GM21529 (cell line): ENCODE results near the gene HABP2.

Experiments
- ATAC-seq: cut with Tn5 transposase; IDR thresholded peaks from one replicate; pipeline ENCODE4 v1.9.1; 2021; ENCODE audit not compliant: unreplicated experiment

HABP2 gene

GRCh38 chr10:113555751-113556150 lies 2.9 kb downstream of the HABP2 start:
- ATAC-seq, result no peak

DNA sequence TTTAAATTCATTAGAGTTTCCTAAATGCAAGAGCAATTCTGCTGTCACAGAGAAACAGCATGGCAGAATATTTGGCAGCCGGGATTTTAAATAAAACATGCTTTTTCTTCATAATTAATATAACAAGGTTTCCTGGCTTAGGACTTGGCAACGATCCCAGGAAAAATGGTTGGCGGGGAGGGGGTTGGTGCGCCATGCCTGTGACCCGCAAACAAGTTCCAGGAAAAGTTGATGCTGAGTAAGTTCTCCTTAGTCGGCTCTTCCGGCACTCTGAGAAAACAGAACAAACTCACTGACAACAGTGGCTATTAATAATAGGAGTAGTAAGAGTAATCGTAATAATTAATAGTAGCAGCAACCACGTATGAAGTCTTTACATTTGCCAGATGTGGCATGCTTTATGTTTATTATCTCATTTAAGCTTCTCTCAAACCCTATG lies 4.6 kb downstream of the HABP2 start:
- ATAC-seq, result no peak

DNA sequence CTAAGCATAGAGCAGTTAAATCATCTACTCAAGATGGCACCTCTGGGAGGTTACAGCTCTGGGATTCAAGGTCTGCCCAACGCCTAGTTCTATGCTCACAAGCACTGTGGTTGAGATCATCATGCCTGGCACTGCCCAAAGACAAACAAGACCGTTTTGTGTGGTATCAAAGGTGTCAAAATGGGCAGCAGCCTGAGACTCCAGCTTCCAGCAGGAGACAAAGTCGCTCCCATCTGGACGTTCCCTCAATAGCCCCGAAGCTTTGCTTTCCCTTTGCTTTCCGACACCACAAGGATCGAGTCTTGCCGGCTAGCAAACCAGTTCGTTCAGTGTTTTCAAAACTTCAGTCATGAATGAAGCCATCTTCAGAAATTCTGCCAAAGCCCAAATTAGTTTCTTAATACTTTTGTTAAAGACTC lies 5.1 kb downstream of the HABP2 start:
- ATAC-seq, result no peak

- no peak for ATAC-seq
Measured at GRCh38 chr10:113560071-113560470, 7.2 kb downstream of the HABP2 start.

GRCh38 chr10:113561214-113561613 lies 8.4 kb downstream of the HABP2 start:
- ATAC-seq, result no peak

DNA sequence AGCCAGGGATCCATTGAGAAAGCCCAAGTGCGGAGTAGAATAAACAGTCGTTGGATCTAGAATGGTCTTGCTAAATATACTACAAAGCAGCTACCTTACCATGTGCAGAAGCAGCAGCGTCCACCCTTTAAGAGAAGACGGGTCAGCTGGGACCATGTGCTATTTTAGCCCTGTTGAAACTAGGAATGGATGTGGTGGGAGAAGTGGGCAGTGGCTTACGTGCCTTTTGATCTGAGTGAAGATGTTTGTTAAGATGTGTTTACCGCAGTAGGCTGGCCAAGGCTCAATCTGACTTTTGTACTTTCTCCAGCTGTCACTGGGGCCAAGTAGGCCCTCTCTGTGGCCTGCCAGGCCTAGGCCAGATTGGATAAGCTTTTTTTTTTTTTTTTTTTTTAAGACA lies 9.2 kb downstream of the HABP2 start:
- ATAC-seq, result no peak

- ATAC-seq, result no peak
Measured at GRCh38 chr10:113562704-113563103, 9.9 kb downstream of the HABP2 start.

DNA sequence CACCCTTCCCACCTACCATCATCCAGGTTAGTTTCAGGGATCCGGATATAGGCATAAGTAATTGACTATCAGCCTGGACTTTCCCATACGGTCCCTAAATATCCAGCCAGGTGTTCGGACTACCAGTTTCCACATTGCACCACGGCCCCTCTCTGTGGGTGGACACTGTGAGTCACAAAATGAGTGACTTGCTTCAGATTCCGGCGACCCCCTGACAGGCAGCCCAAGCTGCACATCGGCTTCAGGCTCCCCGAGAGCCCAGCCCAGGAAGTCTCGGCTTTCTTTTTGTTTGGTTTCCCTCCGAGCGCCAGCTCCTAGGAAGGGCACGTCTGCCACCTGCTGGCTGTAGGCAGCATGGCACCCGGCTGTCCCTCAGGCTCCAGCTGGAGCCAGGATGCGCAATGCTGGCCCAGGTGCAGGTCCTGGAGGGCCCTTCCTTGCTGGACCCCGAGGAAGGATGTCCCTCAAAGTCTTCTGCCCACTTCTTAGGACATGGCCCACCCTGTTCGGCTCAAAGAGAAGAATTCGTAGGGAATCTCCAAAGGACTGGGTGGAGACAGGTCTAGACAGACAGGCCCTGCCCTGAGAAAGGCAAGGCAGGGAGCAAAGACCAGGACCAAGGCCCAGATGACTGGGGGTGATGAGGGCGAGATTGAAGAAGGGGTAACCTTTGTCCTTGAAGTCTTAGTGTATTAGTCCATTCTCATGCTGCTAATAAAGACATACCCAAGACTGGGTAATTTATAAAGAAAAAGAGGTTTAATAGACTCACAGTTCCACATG lies 10.6 kb downstream of the HABP2 start:
- ATAC-seq, result peak; percentile 97

- ATAC-seq, result no peak
Measured at GRCh38 chr10:113565364-113565763, 12.5 kb downstream of the HABP2 start.

DNA sequence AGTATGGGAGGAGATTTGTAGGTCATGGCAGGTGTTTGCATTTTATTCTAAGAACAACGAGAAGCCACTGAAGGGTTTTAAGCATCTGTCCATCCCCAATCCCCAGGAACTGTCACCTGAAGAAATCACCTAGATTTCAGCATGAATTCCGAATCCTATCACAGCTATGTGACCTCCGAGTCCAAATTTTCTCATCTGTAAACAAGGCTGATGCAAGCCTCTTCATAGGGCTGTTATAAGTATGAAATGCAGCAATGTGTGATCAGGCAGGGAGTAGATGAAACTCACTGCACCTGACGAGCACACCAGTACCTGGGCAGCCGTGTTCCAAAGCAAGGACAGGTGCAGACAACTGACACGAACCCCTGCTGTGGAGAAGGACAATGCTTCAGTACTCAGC lies 14.0 kb downstream of the HABP2 start:
- ATAC-seq, result no peak

- ATAC-seq, result no peak
Measured at GRCh38 chr10:113569576-113569975, 16.7 kb downstream of the HABP2 start.

DNA sequence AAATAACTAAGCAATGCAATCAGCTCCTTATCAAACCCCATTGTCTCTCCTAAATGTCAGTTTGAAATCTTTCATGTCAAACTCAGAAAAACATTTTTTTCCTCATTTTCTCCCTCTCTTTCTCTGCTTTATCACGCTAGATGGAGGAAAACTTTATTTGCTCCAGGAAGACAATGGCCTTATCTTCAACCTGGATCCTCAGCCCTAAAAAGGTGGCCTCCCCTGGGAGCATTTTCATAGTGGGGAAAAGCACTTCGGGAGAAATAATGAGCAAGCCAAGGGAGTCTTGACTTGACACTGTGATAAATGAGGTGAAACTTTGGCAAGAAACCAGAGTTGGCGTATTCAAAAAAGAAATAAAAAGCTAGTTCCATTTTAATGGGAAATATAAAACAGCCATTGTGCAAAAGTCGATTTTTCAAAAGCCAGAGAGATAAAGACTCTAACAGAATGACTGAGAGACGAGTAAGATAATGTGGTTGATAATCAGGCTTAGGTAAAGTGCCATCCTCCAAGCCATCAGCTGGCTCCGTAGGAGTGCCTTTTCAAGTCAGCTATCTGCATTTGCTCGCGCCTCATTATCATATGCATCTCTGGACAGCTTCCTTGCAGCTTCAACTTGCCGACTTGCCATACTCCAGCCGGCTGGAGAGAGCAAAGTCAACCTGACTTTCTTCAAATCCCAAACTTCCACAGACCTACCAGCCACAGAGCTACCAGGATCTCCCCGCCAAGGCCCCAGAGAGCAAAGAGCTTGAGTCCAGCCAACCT lies 19.9 kb downstream of the HABP2 start:
- ATAC-seq, result no peak

GRCh38 chr10:113573368-113573767 lies 20.5 kb downstream of the HABP2 start:
- no peak for ATAC-seq

GRCh38 chr10:113576852-113577251 lies 24.0 kb downstream of the HABP2 start:
- ATAC-seq, result no peak

GRCh38 chr10:113578773-113579172 lies 25.9 kb downstream of the HABP2 start:
- no peak for ATAC-seq

DNA sequence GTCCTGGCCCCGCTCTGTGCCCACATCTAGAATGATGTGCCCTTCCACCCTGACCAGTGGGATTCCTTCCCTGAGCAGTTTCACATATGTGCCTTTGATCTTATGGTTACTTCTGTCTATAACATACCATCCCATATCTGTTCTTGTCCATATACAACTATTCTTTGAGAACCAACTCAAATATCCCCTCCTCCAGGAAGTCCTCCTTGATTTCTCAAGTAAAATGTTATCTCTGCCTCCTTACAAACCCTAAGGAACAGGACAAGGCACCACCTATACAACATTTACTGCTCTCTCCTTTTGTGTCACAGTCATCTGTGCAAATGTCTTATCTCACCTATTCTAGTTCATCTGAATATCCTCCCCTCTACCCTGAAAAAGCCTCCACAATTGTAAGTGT lies 28.2 kb downstream of the HABP2 start:
- ATAC-seq, result no peak

- ATAC-seq, result no peak
Measured at GRCh38 chr10:113583571-113583970, 30.7 kb downstream of the HABP2 start.

DNA sequence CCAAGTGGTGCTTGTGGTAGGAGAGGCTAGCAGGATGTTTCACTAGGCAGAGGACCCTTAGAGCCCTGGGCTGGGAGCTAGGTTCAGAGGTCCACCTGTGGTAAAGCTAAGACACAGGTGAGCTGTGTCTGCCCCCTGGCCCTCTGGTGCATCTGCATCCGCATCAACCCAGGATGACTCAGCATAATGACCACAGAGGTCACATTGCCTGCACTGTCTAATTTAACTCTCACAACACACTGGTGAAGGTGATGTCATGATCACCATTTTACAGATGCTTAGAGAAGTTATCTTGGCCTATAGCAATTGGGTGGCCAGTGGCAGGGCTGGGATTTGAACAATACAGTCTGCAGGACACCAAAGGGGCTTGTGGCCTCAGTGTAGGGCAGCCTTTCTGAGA lies 33.1 kb downstream of the HABP2 start:
- ATAC-seq, result no peak

DNA sequence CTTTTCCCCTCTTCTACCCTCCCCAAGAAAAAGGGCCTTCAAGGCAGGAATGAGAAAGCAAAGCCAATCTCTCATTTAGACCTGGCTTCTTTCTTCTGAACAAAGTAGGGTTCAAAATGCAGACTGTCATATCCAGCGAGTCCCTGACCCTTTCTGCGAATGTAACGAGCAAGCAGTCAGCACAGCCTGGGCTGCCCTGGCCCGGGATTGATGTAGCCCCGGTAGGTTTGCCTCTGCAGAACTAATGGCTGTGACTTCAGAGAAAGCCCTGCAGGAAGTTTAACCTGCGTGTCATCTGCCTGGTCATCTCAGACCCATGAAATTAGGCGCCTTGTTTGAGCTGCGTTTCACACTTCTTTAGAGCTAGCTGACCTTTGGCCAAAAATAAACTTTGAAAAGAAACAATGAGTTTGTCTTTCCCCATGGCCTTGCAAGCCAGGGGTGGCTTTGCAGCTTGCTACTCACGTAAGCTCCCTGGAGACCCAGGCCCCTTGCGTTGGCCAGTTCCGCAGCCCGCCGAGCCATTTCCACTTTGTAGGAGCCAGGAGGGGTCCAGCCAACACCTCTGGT lies 36.4 kb downstream of the HABP2 start:
- no peak for ATAC-seq

- no peak for ATAC-seq
Measured at GRCh38 chr10:113590581-113590980, 37.7 kb downstream of the HABP2 start.

DNA sequence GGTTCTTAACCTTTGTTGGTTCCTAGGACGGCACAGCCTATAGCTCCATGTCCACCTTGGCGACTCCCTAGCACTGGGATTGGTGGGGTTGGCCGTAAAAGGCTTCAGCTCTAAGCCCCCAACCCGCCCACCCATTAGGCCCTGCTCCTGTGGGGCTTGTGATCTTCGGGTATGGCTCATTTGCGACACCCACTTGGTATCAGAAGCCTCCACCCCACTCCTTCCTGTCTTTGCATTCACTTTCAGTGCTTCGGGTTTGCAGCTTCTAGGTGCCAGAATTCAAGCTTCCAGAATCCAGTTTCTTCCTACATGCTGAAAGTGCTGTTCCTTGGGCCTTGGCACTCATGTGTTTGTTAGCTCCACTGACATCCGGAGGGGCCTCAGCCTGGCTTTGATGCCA lies 39.5 kb downstream of the HABP2 start:
- ATAC-seq, result no peak

- no peak for ATAC-seq
Measured at GRCh38 chr10:113594652-113595051, 41.8 kb downstream of the HABP2 start.
